NCI-H187 treated with DMSO at 0.1 percent for 48 hours (cell line): Measurements from ENCODE around the gene GALNT15.

Source experiments
- DNase-seq: peaks from one replicate; lab custom pipeline; 2025; lab: John Stamatoyannopoulos, UW

GALNT15 gene

DNA sequence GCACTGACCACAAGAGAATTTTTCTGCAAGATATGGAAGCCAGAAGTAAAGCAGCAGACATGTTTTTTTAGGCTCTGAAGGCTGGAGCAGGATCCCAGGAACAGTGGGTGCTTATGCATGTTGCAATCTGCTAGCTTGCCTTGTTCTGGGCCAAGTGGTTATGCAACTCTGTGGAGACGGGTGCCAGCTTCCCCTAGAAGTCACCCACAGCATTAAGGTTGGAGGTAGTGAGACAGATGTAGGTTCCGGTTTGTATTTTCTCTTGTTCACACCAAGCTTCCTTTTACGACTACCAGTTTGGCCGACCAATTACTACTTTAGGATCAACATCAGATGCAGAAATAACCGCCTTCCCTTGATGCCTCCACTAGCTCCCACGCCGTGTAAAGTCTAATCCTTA, 79.1 kb downstream of the GALNT15 start:
- DNase-seq, result no peak

DNA sequence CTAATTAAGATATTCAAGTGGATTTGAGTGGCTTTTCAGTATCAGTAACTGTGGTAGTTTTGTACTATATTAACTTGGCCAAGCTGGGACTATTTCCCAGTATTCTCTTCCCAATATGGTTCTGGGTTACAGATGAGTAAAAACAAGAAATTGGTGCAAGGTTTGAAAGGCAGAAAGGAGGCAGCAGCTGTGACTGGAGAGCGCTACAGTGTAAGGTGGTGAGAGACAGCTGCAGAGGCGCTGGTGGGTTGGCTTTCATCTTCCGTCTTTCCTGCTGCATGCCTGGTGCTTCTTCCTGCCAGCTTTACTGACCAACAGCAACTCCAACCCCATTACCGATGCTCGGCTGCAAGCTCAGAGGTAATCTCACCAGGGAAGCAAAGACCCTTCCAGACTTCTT, 80.4 kb downstream of the GALNT15 start:
- no peak for DNase-seq

DNA sequence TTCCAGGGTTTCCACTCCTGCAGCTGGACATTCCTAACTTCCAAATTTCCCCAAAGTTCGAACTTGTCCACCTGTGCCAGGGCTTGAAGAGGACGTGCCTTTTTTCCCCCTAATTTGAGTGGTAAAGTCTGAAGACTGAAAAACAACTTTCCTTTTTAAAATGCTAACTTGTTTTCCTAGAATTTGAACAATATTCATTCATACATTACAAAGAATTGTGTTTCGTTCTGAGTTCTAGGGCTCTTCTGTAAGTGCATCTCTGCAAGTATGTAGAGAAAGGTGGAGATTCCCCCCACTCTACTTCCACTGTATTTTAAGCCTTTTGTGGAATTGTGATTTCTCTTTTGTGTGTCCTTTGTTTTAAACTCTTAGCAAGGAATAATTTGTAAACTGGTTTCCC, 80.8 kb downstream of the GALNT15 start:
- no peak for DNase-seq

DNA sequence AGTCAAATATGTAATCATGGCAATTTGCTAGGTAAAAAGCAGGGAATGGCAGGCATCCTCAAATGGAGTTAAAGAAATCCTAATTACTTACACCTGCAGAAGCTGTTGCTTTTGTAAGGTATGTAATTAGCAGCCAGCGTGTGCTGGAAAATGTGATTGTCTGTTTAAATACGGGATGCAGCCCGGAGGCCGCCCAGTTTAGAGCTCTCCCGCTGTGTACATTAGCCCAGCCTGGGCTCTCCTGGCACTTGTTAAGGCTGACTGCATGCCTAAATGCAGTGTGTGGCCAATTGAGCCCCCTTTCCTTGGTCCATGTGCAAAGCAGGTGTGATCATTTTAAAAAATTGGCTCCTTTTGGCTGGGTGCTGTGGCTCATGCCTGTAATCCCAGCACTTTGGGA, 81.2 kb downstream of the GALNT15 start:
- DNase-seq, result no peak

DNA sequence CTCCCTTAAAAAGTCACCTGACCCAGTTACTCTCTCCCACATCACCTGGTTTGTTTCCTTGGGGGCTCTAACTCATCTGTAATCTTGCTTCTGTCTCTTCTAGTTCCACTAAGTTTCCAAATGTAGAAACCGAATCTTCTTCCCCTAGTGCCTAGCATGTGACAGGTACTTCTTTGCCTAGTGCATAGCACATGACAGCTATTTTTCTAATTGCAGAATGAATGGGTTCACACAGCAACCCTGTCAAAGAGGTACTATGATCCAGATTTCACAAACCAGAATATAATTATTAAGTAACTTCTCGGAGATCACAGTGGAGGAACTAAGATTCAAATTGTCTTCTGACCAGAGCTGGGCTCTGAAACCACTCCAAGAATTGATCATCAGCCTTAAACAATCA, 82.8 kb downstream of the GALNT15 start:
- DNase-seq, result no peak

DNA sequence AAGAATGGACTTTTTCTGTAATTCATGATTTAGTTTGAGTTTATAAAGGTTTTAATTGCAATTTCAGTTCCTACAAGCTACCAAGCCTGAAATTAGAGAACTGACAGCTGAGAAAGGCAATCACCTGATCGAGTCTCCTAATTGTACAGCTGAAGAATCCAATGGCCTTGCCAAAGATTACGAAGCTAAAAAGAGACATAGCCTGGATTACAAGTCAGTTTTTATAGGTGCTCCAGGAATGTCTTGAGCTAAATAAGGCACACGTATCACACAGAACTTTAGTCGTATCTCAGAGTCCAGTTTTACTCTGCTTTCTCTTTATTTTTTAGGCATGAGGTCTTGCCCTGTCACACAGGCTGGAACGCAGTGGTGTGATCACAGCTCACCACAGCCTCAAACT, 83.7 kb downstream of the GALNT15 start:
- no peak for DNase-seq

DNA sequence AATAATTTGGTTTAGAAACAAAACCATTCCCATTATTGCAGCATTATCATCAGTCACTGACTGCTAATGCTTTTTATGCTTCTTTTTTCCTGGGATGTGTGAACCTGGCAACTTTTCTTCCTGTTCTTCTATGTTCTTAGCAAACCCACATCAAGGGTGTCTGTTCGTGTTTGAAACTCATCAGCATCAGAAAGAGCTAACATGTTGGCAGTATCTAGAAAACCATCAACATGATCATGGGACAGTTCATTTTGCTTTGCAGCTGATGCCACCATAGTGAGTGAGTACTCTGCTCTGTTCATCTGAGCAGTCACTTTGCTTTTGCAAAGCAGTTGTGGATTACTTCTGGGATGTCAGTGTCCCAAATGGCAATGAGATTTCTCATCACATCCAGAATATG, 84.4 kb downstream of the GALNT15 start:
- DNase-seq, result no peak

DNA sequence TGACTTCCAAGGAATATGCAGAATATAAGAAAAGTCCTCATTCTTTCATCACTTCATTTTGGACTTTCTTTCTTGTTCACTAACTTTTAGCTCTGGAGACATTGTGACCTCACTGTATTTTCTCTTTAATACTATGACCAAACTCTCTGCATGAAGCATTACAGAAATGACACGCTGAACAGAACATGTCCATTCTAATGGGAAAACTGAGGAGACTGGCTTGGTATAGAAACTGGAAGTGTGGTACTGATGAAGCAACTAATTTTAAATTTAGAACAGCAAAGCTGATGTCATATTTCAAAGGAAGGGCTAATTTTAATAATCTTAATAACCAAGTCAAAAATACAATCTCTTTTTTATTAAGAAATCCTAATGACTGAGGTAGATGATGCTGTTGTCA, 85.6 kb downstream of the GALNT15 start:
- DNase-seq, result no peak

DNA sequence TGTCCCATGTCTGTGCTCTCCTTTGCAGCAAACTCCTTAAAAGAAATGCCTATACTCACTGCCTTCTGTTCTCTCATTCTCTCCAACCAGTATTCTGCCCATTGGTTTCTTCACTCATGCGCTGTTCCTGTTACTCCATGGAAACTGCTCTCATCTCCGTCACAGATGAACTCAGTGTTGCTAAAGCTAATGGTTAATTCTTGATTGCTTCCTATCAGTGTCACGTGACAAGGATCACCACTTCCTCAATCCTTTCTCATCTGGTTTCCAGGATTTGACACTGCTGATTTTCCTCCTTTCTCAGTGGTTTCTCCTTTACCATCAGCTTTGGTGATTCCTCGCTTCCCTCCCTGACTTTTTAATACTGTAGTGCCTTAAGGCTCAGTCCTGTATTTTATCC, 87.7 kb downstream of the GALNT15 start:
- DNase-seq, result no peak

DNA sequence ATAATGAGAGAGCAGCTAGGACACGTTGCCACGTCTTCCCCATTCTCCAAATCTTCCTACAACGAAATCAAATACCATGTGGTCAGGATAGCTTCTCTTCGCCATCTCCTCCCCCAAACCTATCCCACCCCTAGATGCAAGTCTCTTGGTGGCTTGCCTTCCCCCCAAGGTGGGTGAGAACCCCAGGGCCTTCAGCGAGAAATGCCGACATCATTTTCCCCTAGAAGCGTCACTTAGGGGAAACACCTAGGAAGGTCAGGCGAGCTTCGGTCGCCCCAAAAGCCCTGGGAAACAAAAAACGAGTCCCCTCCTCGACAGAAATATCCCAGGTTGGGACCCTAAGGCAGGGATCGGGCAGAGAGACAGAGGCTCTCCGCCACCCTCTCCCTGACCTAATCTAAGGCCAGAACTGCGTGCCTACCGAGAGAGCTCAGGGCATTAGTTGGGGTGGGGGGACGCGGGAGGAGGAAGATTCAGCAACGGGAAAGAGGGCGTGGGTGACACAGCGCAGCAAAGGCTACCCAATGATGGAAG, 89.8 kb downstream of the GALNT15 start:
- DNase-seq, result no peak

DNA sequence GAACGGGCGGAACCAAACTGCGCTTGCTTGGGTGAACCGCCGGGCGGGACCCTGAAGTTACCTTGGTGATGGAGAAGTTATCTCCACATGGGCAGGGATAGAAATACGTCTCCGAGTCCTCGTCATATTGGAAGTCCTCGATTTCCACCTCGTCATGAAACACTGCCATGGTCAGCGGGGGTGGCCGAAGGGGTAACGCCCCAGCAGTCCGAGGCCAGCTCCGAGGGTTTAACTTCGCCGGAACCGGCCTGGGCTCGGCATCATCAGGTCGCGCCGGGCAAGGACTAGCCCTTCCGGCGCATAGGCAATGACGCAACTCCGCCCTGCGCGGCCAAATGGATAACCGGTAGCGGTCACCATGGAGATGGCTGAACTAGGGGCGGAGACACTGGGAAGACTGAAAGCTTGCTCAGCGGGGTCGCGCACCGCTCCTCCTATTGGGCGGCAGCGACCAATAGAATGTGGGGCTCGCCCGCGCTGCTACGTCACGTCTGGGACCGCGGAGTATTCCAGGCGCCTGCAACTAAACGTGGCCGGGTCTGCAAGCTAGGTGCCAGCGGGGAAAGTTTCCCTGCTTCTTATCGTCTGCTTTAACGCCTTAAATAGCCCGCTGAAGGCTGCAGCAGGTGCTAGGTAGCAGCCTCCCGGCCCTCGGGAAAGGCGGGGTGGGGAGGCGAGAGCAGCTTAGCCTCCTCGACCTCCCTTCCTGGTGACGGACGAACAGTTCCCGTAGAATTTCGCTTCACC, 90.4 kb downstream of the GALNT15 start, which contains the start of the genes DPH3 and OXNAD1:
Gene DPH3 (minus strand): TSS at position 236 of the 747 bp plus-strand sequence. CDS start 67 bp downstream, at position 169.
Gene OXNAD1 (plus strand): TSS at position 505 of the 747 bp plus-strand sequence. CDS start 5,741 bp downstream, outside the sequence.
- DNase-seq, result peak; percentile 77

DNA sequence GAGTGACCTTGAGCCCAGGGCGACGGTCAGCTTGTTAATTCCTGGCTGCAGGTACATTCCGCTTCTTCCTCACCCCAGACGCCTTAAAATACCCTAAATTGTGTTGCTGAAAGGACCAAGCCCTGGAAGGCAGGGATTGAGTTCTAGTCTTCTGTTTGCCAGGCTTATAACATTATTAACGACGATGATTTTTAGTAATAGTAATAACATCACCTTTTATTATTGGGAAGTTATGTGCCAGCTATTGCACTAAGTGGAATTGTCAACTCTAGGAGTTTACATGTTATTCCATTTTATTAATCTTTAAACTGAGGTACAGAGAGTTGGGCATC, 90.9 kb downstream of the GALNT15 start:
- no peak for DNase-seq

DNA sequence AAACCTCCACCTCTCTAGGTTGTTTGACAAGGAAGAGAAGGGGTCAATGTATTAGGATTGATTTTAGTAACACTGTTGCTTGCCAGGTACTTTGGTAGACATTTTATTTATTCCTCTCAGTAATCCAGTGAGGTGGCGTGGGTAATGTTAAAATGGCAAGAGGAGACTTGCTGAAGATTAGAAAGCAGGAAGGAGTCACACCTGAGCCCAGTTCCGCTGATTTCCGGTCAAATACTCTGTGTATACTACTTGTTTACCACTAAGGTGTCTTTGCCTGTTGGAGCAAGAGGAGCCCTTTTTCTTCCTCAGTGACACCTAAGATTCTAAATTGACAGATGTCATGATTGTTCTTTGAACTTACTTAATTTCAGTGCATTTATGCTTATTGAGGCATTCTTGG, 92.2 kb downstream of the GALNT15 start:
- DNase-seq, result no peak

DNA sequence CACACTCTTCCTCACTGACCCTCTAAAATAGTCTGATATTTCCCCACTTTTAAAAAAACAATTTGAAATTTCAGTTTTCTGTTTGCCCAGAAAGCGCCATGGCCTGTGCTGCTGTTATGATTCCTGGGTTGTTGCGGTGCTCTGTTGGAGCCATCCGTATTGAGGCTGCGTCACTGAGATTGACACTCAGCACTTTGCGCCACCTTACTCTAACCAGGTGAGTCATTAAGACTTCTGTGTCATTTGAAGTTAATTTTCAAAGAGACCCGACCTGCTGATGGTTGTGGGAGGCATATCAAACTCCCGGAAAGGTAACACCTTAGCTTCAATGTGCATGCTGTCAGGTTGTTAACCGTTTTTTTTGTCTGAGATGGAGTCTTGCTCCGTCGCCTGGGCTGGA, 96.4 kb downstream of the GALNT15 start:
- DNase-seq, result no peak

DNA sequence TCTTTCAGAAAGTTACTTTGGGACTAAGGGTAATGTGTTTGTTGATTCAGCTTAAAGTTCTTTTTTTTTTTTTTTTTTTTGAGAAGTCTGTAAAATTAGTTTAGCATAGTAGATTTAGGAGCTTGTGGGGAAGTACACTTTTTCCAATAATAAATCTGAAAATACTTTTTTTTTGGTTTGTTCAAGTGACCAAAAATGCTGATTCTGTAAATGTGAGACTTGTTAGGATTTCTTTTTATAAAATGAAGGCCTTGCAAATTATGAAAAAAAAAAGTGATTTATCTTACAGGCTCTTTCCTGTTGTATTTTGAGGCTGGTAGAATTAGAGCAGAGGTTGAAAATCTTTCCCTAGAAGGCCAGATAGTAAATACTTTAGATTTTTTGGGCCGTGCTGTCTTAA, 98.1 kb downstream of the GALNT15 start:
- DNase-seq, result no peak

DNA sequence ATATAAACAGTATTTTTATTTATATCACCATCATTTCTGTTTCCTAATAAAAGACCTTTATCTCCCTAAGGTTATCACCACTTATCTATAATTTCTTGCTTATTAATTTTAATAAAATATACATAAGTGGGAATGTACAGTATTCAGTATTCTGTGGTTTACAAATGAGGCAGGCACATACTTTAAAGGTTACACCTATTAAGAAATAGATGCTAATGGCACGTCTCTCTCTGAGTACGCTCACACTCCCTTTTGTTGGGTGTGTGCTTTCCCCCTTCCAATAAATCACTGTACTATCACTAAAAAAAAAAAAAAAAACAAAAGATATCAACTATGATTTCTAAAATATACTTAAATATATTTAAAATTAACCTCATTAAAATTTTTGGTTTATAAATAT, 99.4 kb downstream of the GALNT15 start:
- DNase-seq, result no peak

DNA sequence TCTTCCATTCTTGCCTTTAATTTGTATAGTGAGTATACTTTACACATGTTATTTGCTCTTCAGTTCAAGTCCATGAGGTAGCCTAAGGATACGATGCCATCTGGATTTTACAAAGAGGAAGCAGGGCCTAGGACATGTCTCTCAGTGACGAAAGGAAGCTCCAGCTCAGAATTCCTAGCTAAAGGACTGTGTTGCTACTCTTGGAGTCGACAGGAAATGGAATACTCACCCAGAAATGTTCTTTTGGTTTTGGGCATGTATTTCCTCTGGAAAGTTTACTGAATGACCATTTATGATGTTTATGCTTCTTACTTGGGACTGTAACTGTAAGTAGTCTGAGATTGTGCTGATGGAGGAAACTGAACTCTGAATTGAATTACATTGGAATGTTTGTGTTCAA, 103.0 kb downstream of the GALNT15 start:
- no peak for DNase-seq

DNA sequence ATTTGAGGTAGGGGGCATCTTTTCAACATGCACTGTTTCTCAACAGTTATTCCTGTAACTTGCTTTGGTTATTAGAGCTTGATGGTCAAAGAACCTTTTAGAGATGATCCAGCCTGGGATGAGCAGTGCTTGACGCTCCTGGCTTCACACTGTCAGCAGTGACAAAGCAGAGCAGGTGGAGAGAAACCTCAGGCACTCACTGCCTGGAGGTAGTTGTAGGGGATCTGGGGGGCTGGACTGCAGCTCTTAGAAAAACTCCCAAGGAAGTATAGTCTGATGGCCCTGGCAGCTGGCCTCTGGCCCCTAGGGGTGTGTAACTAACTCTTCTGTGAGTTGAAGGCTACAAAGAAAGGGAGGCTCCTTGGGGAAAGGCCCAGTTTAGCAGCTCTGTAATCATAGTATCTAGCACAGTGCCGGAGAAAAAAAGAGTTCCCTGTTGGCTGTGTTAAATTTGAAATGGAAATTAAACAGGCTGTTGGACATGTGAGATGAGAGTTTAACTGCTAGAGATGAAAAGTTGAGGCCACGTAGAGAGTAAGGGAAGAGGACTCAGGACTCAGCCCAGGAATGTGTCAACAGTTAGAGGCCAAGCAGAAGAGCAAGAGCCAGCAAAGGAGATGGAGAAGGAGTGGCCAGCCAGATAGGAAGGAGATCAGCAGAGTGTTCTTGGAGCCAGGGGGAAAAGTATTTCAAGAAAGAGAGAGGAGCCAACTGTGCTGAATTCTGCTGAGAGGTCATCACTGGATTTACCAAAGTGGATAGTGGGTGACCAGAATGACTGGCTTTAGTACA, 104.7 kb downstream of the GALNT15 start:
- DNase-seq, result no peak

DNA sequence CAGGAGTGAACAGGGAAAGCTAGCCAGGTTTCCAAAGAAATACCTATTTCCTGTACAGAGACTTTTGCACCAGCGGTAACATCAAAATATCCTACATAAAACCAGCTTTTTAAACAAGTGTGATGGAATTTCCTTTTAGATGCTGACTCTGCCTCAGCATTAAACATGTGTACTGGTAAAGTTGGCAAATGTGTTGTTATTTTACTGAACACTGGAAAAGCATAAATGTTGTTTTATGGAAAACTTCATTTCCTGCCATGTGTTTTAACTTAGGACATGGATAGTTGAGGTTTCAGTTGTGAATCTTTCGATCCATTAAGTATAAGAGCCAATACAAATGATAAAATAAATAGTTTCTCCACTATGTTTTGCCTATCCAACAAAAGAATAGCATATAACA, 106.2 kb downstream of the GALNT15 start:
- DNase-seq, result no peak
